Hematopoietic multipotent progenitor cell treated with erythropoietin and hydrocortisone succinate and interleukin-3 and kit ligand, for 4 days (in vitro differentiated cells): Measurements from ENCODE around the gene HADH.
A peak's percentile ranks its signal among the peaks of the same experiment; 100 is the strongest.

Experiments used
- DNase-seq: peaks from one replicate; pipeline ENCODE4 v3.0.0-alpha.2; 2015

Gene HADH

GRCh38 chr4:108060164-108060563 is 70.5 kb downstream of the HADH start:
- DNase-seq: peak; percentile 79

GRCh38 chr4:108060686-108061321 is 71.1 kb downstream of the HADH start:
- no peak for DNase-seq

GRCh38 chr4:108068442-108068841 is 78.8 kb downstream of the HADH start:
- no peak for DNase-seq

GRCh38 chr4:108070775-108071174 is 81.1 kb downstream of the HADH start:
- DNase-seq: no peak

GRCh38 chr4:108072300-108072699 is 82.6 kb downstream of the HADH start:
- no peak for DNase-seq

GRCh38 chr4:108078024-108078733 is 88.5 kb downstream of the HADH start:
- peak; percentile 5 for DNase-seq

GRCh38 chr4:108080747-108081146 is 91.1 kb downstream of the HADH start:
- no peak for DNase-seq

GRCh38 chr4:108081256-108081655 is 91.6 kb downstream of the HADH start:
- DNase-seq: no peak
